ENCODE results near the gene DCXR. TPM values are rescaled to one million over a fixed set of nuclear protein-coding genes. Genes with fewer than 3 reads are reported as not detected.

DCXR gene
- total RNA-seq, 1 experiment from 2014 or later, result 135 TPM

GRCh38 chr17:82003411-82004381, 33.8 kb downstream of the DCXR start:
- Histone ChIP-seq H3F3A (ENCODE audit: low read length, unreplicated experiment) (no peaks in the 10 kb centered on the region), H3K27me3 (ENCODE audit: low read length) (no peaks in the 10 kb centered on the region), H3K9me2 (replicated peaks; ENCODE audit: low read length) (no peaks in the 10 kb centered on the region), H3K79me2 (ENCODE audit: low read length) (no peaks in the 10 kb centered on the region), H4K20me1 (ENCODE audit: low read length) (no peaks in the 10 kb centered on the region), H3K27ac (ENCODE audit: low read length) (peak overlapping the region; percentile 51), H2AFZ (ENCODE audit: low read length) (peak overlapping the region; percentile 14; the same call in 1 of the 2 replicates), H3K9ac (ENCODE audit: low read length) (peak overlapping the region; percentile 15), H3K4me3 (ENCODE audit: low read length) (no peak overlapping the region), H3K36me3 (ENCODE audit: low read depth, low read length) (no peaks in the 10 kb centered on the region), H3K4me1 (ENCODE audit: insufficient read depth, low read length) (peaks cover 21% of the 10 kb centered on the region), H3K9me3 (ENCODE audit: low read length) (no peaks in the 10 kb centered on the region), H3K4me2 (ENCODE audit: low read length) (peak overlapping the region; percentile 15)
- TF ChIP-seq CTCF (conservative IDR thresholded peaks at IDR 0.05; ENCODE audit: low read depth, low read length) (no peak), EZH2phosphoT487 (IDR thresholded peaks at IDR 0.05; ENCODE audit: borderline replicate concordance, low read length) (peak; percentile 95), EZH2 (IDR thresholded peaks at IDR 0.05; ENCODE audit: low read length, unreplicated experiment) (no peak)
- POLR2A ChIA-PET (ENCODE audit: unreplicated experiment), result no interaction called here
- intact Hi-C loops (cut with micrococcal nuclease), result no loop called here
- DNase-seq (peak; percentile 96), ATAC-seq (peak; percentile 94)
- BruUV-seq (replicated peaks), result no TSS peak
- CTCF ChIA-PET, result interaction anchor here (0.8 to 1.5 kb wide), 3 partner anchors 16 to 44 kb away, joined by 3 to 13 read pairs (median 7); partner anchors contain the start of gene CENPX

GRCh38 chr17:82001571-82002056, 35.9 kb downstream of the DCXR start:
- Histone ChIP-seq H3K4me3 (ENCODE audit: low read length) (no peak overlapping the region), H2AFZ (ENCODE audit: low read length) (no peak overlapping the region), H3K4me1 (ENCODE audit: insufficient read depth, low read length) (peaks cover 21% of the 10 kb centered on the region), H3K27ac (ENCODE audit: low read length) (no peak overlapping the region), H3F3A (ENCODE audit: low read length, unreplicated experiment) (no peaks in the 10 kb centered on the region), H3K9ac (ENCODE audit: low read length) (no peak overlapping the region), H3K4me2 (ENCODE audit: low read length) (no peak overlapping the region), H3K9me3 (ENCODE audit: low read length) (no peaks in the 10 kb centered on the region), H3K9me2 (replicated peaks; ENCODE audit: low read length) (no peaks in the 10 kb centered on the region), H3K27me3 (ENCODE audit: low read length) (no peaks in the 10 kb centered on the region), H4K20me1 (ENCODE audit: low read length) (no peaks in the 10 kb centered on the region), H3K79me2 (ENCODE audit: low read length) (no peaks in the 10 kb centered on the region), H3K36me3 (ENCODE audit: low read depth, low read length) (no peaks in the 10 kb centered on the region)
- ATAC-seq (no peak), DNase-seq (no peak)
- no TSS peak for BruUV-seq (replicated peaks)
- intact Hi-C loops (cut with micrococcal nuclease), result no loop called here
- no peak for TF ChIP-seq EZH2 (IDR thresholded peaks at IDR 0.05; ENCODE audit: low read length, unreplicated experiment)
- no peak for TF ChIP-seq EZH2phosphoT487 (IDR thresholded peaks at IDR 0.05; ENCODE audit: borderline replicate concordance, low read length)
- TF ChIP-seq CTCF (conservative IDR thresholded peaks at IDR 0.05; ENCODE audit: low read depth, low read length), result no peak
- POLR2A ChIA-PET (ENCODE audit: unreplicated experiment), result no interaction called here
- CTCF ChIA-PET, result interaction anchor here (0.7 kb wide), 1 partner anchor 204 kb away, joined by 9 read pairs; no protein-coding TSS in a partner anchor

Data from PC-3 (cell line).